GM18526 (cell line): ENCODE results near the gene SLC37A1.

ENCODE experiments used
- POLR2A ChIP-seq: IDR thresholded peaks from 3 replicates; pipeline ENCODE4 v1.6.1; 2011; ENCODE audit not compliant: insufficient read length; ENCODE audit errors: extremely low read depth

The SLC37A1 gene

GRCh38 chr21:42619841-42620240 is 106.2 kb downstream of the SLC37A1 start:
- no peak for TF ChIP-seq POLR2A

- TF ChIP-seq POLR2A = no peak
Measured at GRCh38 chr21:42621166-42621818, 107.6 kb downstream of the SLC37A1 start.

- no peak for TF ChIP-seq POLR2A
Measured at GRCh38 chr21:42621819-42622177, 108.1 kb downstream of the SLC37A1 start.

- TF ChIP-seq POLR2A = no peak
Measured at GRCh38 chr21:42622284-42622683, 108.6 kb downstream of the SLC37A1 start.

- TF ChIP-seq POLR2A = no peak
Measured at GRCh38 chr21:42623694-42624093, 110.0 kb downstream of the SLC37A1 start.

- no peak for TF ChIP-seq POLR2A
Measured at GRCh38 chr21:42624095-42624790, 110.6 kb downstream of the SLC37A1 start.

- no peak for TF ChIP-seq POLR2A
Measured at GRCh38 chr21:42624936-42625335, 111.3 kb downstream of the SLC37A1 start.

- TF ChIP-seq POLR2A = no peak
Measured at GRCh38 chr21:42626171-42626570, 112.5 kb downstream of the SLC37A1 start.

- TF ChIP-seq POLR2A = no peak
Measured at GRCh38 chr21:42627527-42628289, 114.1 kb downstream of the SLC37A1 start.

- no peak for TF ChIP-seq POLR2A
Measured at GRCh38 chr21:42629933-42630589, 116.4 kb downstream of the SLC37A1 start.

- no peak for TF ChIP-seq POLR2A
Measured at GRCh38 chr21:42630626-42631025, 117.0 kb downstream of the SLC37A1 start.
